Measurements from ENCODE around the gene NDRG4.
"Not testable (repeated sequence)": the region's sequence is repeated elsewhere in the genome, so short reads cannot be mapped to it uniquely, and the experiment has no call there.

The NDRG4 gene

GRCh38 chr16:58465817-58466216 is 34.1 kb upstream of the NDRG4 start:
- DNase-seq: no peak

- no peak for DNase-seq
Measured at GRCh38 chr16:58466396-58466795, 33.5 kb upstream of the NDRG4 start.

DNA sequence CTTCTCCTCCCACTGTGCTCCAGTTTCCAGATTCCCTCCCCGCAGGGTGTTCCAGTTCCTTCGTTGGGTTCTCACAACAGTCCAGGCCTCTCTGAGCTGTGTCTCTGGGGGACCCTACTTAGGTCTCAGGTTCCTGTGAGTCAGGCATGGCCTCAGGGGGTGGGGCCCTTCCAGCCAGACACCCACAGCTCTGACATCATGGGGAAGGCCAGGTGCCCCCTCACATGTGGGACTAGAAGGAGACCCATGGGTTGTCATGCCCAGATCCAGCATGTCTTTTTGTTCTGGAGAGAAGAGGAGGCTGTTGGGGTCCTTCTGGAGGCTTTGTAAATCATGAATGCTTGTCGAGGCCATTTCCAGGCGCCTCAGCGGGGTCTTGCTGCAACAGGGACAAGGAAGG is 32.0 kb upstream of the NDRG4 start:
- DNase-seq: no peak

GRCh38 chr16:58471209-58471975 is 28.6 kb upstream of the NDRG4 start:
- DNase-seq: no peak

GRCh38 chr16:58472266-58472665 is 27.7 kb upstream of the NDRG4 start:
- no peak for DNase-seq

GRCh38 chr16:58472827-58473226 is 27.1 kb upstream of the NDRG4 start:
- no peak for DNase-seq

- DNase-seq: no peak
Measured at GRCh38 chr16:58474296-58474695, 25.6 kb upstream of the NDRG4 start.

- DNase-seq: no peak
Measured at GRCh38 chr16:58475091-58475619, 24.8 kb upstream of the NDRG4 start.

- no peak for DNase-seq
Measured at GRCh38 chr16:58476791-58477190, 23.2 kb upstream of the NDRG4 start.

DNA sequence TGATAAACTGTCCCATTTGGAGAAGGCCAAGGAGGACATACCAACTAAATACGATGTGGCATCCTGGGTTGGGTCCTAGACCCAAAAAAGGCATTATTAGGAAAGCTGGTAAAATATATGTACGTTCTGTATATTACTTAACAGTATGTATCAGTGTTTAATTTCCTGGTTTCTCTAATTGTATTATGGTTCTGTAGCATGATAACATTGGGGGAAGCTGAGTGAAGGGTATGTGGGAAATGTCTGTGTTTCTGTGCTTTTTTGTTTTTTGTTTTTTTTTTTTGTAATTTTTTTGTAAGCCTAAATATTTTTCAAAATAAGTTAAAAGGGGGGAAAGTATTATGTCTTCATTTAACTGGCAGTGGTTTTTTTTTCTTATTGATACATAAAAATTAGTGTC is 21.5 kb upstream of the NDRG4 start:
- no peak for DNase-seq

GRCh38 chr16:58481226-58481869 is 18.6 kb upstream of the NDRG4 start:
- no peak for DNase-seq

DNA sequence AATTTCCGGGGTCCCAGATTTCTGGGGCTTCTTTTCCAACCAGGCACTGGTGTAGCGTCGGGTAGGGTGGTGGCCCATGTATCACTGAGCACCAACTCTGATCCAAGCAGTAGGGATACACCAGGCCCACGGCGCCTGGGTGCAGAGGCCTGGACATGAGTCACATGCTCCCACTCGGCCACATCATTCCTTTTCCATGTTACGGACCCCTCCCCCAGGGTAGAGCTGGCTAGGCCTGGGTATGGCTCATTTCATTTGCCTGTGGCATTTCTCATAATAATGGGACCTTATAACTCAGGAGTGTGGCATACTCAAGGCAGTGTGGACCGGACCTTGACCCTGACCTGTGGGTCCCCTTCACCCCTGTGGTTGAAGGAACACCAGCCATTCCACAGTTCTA is 18.0 kb upstream of the NDRG4 start:
- DNase-seq: no peak

DNA sequence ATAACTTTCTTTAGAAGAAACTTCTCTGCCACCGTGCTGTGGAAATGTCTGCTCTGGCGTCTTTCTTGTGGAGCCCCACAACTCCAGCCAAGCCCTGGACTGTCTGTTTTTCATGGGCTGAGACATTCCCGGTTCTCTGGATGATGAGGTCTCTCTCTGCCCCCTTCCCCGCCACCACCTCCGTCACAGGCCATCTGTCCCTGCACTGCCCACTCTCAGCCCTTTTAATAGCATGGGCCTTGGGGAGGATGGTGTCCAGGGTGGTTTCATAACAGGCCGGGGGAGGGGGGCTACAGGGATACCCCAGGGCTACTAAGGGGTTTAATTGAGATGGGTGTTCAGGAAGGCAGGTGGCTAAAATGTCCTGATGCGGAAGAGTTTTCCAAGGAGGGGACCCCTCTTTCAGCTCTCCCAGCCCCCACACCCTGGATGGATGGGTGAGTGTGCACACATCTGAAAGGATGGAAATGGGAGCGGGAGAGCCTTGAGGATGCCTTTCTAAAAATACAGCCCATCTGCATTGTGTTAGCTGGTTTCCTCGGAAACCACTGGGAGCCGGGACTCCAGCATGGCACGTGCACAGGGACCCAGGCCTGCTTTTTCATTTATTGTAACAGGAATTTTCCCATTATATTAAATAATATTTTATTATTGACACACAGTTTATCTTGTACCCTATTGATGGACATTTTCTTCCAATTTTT is 14.6 kb upstream of the NDRG4 start:
- DNase-seq: no peak

DNA sequence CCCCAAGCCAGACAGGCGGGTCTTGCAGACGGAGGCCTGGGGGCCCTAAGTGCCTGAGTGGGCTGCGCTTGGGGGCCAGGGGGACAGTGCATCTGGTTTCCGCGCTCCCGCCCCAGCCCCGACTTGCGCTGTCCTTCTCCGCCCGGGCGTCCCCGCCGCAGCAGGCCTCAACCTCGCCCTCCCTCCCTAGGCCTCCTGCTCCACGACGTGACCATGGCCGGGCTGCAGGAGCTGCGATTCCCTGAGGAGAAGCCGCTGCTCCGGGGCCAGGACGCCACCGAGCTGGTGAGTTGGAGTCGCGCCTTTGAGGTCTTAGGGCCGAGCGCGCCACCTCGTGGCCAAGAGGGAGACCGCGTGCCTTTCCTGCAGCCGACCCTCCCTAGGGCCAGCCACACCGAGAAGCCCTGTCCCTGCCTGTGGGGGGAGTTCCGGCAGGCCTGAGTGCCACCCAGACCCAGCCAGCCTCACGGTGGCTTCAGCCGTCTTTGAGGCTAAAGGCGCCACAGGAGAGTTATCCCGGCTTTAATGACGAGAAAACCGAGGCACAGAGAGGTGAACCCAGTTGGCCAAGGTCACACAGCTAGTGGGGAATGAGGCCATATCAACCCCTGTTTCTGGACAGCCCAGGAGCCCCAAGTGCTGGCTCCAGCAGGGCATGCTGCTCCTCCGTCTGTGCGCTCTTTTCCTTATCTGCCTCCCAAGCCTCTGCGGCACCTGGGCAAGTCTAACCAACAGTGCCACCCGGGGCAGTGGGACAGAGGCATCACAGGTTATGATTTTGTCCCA is 12.2 kb upstream of the NDRG4 start:
- DNase-seq: peak; percentile 67

GRCh38 chr16:58488531-58488930 is 11.4 kb upstream of the NDRG4 start:
- no peak for DNase-seq

- DNase-seq: no peak
Measured at GRCh38 chr16:58490065-58490464, 9.9 kb upstream of the NDRG4 start.

- DNase-seq: not testable (repeated sequence)
Measured at GRCh38 chr16:58490539-58490938, 9.4 kb upstream of the NDRG4 start.

GRCh38 chr16:58492066-58492465 is 7.9 kb upstream of the NDRG4 start:
- DNase-seq: no peak

DNA sequence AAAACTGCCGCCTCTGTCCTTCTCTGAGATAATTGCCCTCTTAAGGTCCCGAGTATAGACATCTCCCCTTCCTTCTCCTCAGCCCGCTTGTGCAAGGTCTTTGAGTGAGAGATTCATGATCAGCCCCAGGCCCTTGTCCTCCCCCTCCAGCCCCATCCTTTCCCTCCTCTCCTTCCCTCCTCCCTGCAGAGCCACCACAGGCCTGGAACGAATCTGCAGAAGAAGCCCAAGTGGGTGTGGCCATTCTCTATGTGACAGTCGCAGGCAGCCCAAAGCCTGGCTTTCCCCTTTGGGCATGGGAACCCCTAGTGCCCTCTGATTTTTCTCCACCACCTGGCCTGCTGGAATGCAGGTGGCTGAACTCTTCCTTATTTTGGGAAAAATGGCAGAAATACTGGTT is 7.2 kb upstream of the NDRG4 start:
- DNase-seq: no peak

DNA sequence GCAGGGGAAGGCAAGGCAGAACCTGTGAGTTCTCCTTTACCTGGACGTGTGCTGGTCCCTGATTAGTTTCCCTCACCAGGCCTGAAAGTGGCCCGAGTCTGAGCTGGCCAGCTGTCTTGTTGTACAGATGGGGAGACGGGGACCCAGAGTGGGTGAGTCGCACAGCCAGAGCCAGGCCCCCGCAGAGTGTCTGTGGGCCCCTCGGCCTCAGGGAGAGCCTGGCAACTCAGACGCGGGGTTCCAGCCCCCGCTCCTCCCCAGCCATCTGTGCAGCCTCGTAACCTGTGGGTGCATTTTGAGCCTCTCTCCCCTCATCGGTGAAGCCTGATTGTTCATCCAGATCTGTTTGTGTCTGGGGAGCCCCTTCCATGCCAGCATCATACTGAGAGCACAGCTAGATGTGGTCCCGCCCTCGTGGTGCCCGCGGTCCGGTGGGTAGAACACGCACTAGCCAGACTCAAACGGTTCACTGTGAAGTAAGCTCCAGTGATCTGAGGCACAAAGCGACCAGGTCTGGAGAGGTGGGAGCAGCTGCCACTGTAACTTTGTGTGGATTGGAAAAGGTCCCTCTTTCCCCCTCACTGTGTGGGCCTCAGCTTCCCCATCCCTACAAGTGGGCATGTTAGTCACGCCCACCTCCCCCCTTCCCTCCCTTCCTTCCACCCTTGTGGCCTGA is 6.0 kb upstream of the NDRG4 start:
- DNase-seq: no peak

DNA sequence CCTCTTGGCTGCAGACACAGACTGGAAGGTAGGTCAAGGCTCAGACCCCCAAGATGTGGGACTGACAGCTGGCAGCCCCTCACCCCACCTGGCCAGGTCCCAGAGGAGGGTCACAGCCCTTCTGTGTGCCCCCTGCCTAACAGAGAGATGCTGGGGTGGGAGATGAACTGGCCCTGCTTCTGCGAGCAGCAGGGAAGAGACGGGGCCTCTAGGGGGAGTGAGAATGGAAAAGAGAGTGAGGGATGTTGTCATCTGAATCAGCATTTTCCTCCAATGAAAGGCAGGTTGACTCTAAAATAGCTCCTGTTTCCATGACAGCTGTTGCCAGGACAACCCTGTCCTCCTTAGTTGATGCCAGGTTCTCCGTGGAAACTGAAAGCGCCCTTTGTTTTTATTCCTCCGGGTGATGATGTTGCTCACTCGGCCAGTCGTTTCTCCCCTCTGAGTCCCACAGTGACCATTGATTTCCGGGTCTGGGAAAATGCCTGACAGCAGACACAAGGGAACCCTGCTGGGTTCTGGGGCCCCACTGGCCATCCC is 4.9 kb upstream of the NDRG4 start:
- peak; percentile 56 for DNase-seq

All from activated CD4-positive, alpha-beta T cell treated with anti-CD3 and anti-CD28 coated beads, Interleukin-2, amount 50 U/mL, for 1 hour (primary cell).